Measurements from ENCODE around the gene DSC1. TPM values are rescaled to one million over a fixed set of nuclear protein-coding genes. Genes with fewer than 3 reads are reported as not detected.

DSC1 gene
- total RNA-seq, 1 experiment from 2014 or later: not detected

- peaks cover 34% of the 10 kb centered on the region for H3K79me2 ChIP-seq (ENCODE audit: low read length)
- intact Hi-C loops (cut with micrococcal nuclease): loop anchor here (2.0 kb wide), 3 partner anchors 87 to 303 kb away; no protein-coding TSS in a partner anchor
These were observed 65.0 kb downstream of the DSC1 start for GRCh38 chr18:31097666-31098065.

DNA sequence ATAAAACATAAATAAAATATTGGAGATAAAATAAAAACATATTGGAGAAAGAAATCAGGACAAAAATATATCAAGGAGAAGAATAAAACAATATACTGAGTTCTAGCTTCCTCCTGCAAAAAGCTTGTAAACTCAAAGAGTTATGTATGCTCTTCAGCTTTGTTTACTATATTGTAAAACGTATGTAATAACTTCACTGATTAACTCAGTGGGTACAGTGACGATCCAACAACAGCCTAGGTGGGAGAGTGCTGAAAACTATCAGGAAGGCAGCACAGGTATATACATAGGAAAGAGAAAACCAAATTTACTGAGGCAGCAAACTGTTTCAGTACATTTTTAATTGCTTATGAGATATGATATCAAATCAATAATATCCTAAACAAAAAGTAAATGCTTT is 68.8 kb downstream of the DSC1 start:
- Histone ChIP-seq H3K4me2 (ENCODE audit: low read length) (no peak overlapping the region), H3K9ac (ENCODE audit: low read length) (no peak overlapping the region), H4K20me1 (ENCODE audit: low read length) (no peaks in the 10 kb centered on the region), H3K9me2 (replicated peaks; ENCODE audit: low read length) (no peaks in the 10 kb centered on the region), H3K27ac (ENCODE audit: low read length) (no peak overlapping the region), H3K4me3 (ENCODE audit: low read length) (no peak overlapping the region), H3K9me3 (ENCODE audit: low read length) (no peaks in the 10 kb centered on the region), H3K36me3 (ENCODE audit: low read depth, low read length) (no peaks in the 10 kb centered on the region), H3F3A (ENCODE audit: low read length, unreplicated experiment) (no peaks in the 10 kb centered on the region), H3K4me1 (ENCODE audit: insufficient read depth, low read length) (peaks cover 37% of the 10 kb centered on the region), H3K27me3 (ENCODE audit: low read length) (no peaks in the 10 kb centered on the region), H3K79me2 (ENCODE audit: low read length) (peaks cover 20% of the 10 kb centered on the region), H2AFZ (ENCODE audit: low read length) (no peak overlapping the region)
- POLR2A ChIA-PET (ENCODE audit: unreplicated experiment): interaction anchor here (0.6 kb wide), 1 partner anchor 55 kb away, joined by 3 read pairs; no protein-coding TSS in a partner anchor
- CTCF ChIA-PET: no interaction called here
- ATAC-seq: no peak
- no peak for TF ChIP-seq EZH2 (IDR thresholded peaks at IDR 0.05; ENCODE audit: low read length, unreplicated experiment)
- TF ChIP-seq EZH2phosphoT487 (IDR thresholded peaks at IDR 0.05; ENCODE audit: borderline replicate concordance, low read length): no peak
- no peak for TF ChIP-seq CTCF (conservative IDR thresholded peaks at IDR 0.05; ENCODE audit: low read depth, low read length)
- no peak for DNase-seq
- BruUV-seq (replicated peaks): no TSS peak
- intact Hi-C loops (cut with micrococcal nuclease): no loop called here

More at GRCh38 chr18:31097666-31098065, 65.0 kb downstream of the DSC1 start:
- Histone ChIP-seq H3F3A (ENCODE audit: low read length, unreplicated experiment) (no peaks in the 10 kb centered on the region), H3K36me3 (ENCODE audit: low read depth, low read length) (no peaks in the 10 kb centered on the region), H3K27me3 (ENCODE audit: low read length) (no peaks in the 10 kb centered on the region), H3K9me2 (replicated peaks; ENCODE audit: low read length) (no peaks in the 10 kb centered on the region), H2AFZ (ENCODE audit: low read length) (no peak overlapping the region), H3K4me2 (ENCODE audit: low read length) (peak overlapping the region; percentile 19; the same call in 1 of the 2 replicates), H3K4me3 (ENCODE audit: low read length) (no peak overlapping the region), H3K27ac (ENCODE audit: low read length) (peak overlapping the region; percentile 88), H3K9me3 (ENCODE audit: low read length) (no peaks in the 10 kb centered on the region), H3K4me1 (ENCODE audit: insufficient read depth, low read length) (peaks cover 43% of the 10 kb centered on the region), H4K20me1 (ENCODE audit: low read length) (no peaks in the 10 kb centered on the region), H3K9ac (ENCODE audit: low read length) (no peak overlapping the region)
- ATAC-seq (no peak), DNase-seq (peak; percentile 57)
- TF ChIP-seq EZH2phosphoT487 (IDR thresholded peaks at IDR 0.05; ENCODE audit: borderline replicate concordance, low read length) (no peak), CTCF (conservative IDR thresholded peaks at IDR 0.05; ENCODE audit: low read depth, low read length) (no peak)
- BruUV-seq (replicated peaks): no TSS peak
- ChIA-PET CTCF (no interaction called here), POLR2A (ENCODE audit: unreplicated experiment) (no interaction called here)

DNA sequence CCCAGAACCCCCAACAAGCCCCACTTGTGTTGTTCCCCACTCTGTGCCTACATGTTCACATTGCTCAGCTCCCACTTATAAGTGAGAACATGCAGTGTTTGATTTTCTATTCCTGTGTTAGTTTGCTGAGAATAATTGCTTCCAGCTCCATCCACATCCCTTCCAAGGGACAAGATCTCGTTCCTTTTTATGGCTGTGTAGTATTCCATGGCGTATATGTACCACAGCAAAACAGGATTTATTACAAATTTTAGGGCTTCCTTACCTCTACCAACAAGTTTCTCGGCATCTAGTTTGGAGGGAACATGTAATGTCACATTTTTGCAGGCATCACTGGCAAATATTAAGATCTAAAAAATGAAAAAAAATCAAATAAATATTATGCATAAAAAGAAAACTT is 69.4 kb downstream of the DSC1 start:
- Histone ChIP-seq H3K4me3 (ENCODE audit: low read length) (no peak overlapping the region), H3K79me2 (ENCODE audit: low read length) (peaks cover 20% of the 10 kb centered on the region), H3K27ac (ENCODE audit: low read length) (no peak overlapping the region), H3K9me3 (ENCODE audit: low read length) (no peaks in the 10 kb centered on the region), H3K27me3 (ENCODE audit: low read length) (no peaks in the 10 kb centered on the region), H3K4me1 (ENCODE audit: insufficient read depth, low read length) (peaks cover 37% of the 10 kb centered on the region), H2AFZ (ENCODE audit: low read length) (no peak overlapping the region), H3K4me2 (ENCODE audit: low read length) (no peak overlapping the region), H3K36me3 (ENCODE audit: low read depth, low read length) (no peaks in the 10 kb centered on the region), H4K20me1 (ENCODE audit: low read length) (no peaks in the 10 kb centered on the region), H3K9ac (ENCODE audit: low read length) (no peak overlapping the region), H3F3A (ENCODE audit: low read length, unreplicated experiment) (no peaks in the 10 kb centered on the region), H3K9me2 (replicated peaks; ENCODE audit: low read length) (no peaks in the 10 kb centered on the region)
- intact Hi-C loops (cut with micrococcal nuclease): no loop called here
- no TSS peak for BruUV-seq (replicated peaks)
- ChIA-PET POLR2A (ENCODE audit: unreplicated experiment) (interaction anchor here (0.6 kb wide), 1 partner anchor 54 kb away, joined by 3 read pairs; no protein-coding TSS in a partner anchor), CTCF (no interaction called here)
- DNase-seq (no peak), ATAC-seq (no peak)
- TF ChIP-seq EZH2 (IDR thresholded peaks at IDR 0.05; ENCODE audit: low read length, unreplicated experiment) (no peak), CTCF (conservative IDR thresholded peaks at IDR 0.05; ENCODE audit: low read depth, low read length) (no peak), EZH2phosphoT487 (IDR thresholded peaks at IDR 0.05; ENCODE audit: borderline replicate concordance, low read length) (no peak)
